PC-3 (cell line): ENCODE results near the gene HDAC10.

Experiments used
- CTCF ChIP-seq: fragments of 300-600 bp; sonication (generic); conservative IDR thresholded peaks from 2 replicates; pipeline ENCODE4 v1.5.1; 2017; ENCODE audit warnings: antibody characterized with exemption, low read depth, mild to moderate bottlenecking, low read length
- EZH2 ChIP-seq: fragments of 300-600 bp; sonication (generic); IDR thresholded peaks from one replicate; pipeline ENCODE4 v1.6.1; 2017; ENCODE audit warnings: antibody characterized with exemption, mild to moderate bottlenecking, low read length; ENCODE audit not compliant: unreplicated experiment
- EZH2phosphoT487 ChIP-seq: fragments of 300-600 bp; sonication (generic); IDR thresholded peaks from 2 replicates; pipeline ENCODE4 v1.6.1; 2018; ENCODE audit warnings: mild to moderate bottlenecking, antibody characterized with exemption, low read length, borderline replicate concordance

GRCh38 chr22:50220603-50221409 lies 30.3 kb downstream of the HDAC10 start:
- TF ChIP-seq CTCF = no peak
- TF ChIP-seq EZH2 = no peak
- no peak for TF ChIP-seq EZH2phosphoT487
